HepG2 (cell line): ENCODE data around the gene TTLL11.

Experiments used
- CTCF ChIP-seq: sonication (generic); formaldehyde crosslinking; IDR thresholded peaks from 2 replicates; pipeline ENCODE4 v1.5.0; 2020; ENCODE audit warnings: mild to moderate bottlenecking, missing genetic modification reagents, moderate library complexity
- ELF4 ChIP-seq: sonication (generic); formaldehyde crosslinking; IDR thresholded peaks from 2 replicates; pipeline ENCODE4 v1.5.0; 2020; ENCODE audit warnings: missing genetic modification reagents, mild to moderate bottlenecking, moderate library complexity, borderline replicate concordance
- GTF3A ChIP-seq: sonication (generic); formaldehyde crosslinking; conservative IDR thresholded peaks from 2 replicates; pipeline ENCODE4 v1.4.0; 2020; ENCODE audit warnings: mild to moderate bottlenecking, missing genetic modification reagents
- NONO ChIP-seq, 2 experiments: fragments of 450-650 bp in 1 of 2; sonication (generic) in 1 of 2; formaldehyde crosslinking in 1 of 2; IDR thresholded peaks in 1 of 2; conservative IDR thresholded peaks in 1 of 2; 2 replicates each; pipeline versions ENCODE4 v1.6.1 to v1.8.0; 2017 to 2022; ENCODE audit warnings: mild to moderate bottlenecking in 1 of 2, missing genetic modification reagents in 1 of 2, moderate library complexity in 1 of 2
- NPAS2 ChIP-seq: sonication (generic); formaldehyde crosslinking; IDR thresholded peaks from 2 replicates; pipeline ENCODE4 v1.8.0; 2022; ENCODE audit warnings: mild to moderate bottlenecking, missing genetic modification reagents, borderline replicate concordance
- PRDM15 ChIP-seq: sonication (generic); formaldehyde crosslinking; IDR thresholded peaks from 2 replicates; pipeline ENCODE4 v1.4.0; 2020; ENCODE audit warnings: missing genetic modification reagents
- TEAD2 ChIP-seq: sonication (generic); formaldehyde crosslinking; IDR thresholded peaks from 2 replicates; pipeline ENCODE4 v1.9.0; 2021; ENCODE audit warnings: missing genetic modification reagents
- ZBTB49 ChIP-seq: sonication (generic); formaldehyde crosslinking; IDR thresholded peaks from 2 replicates; pipeline ENCODE4 v1.4.0; 2020; ENCODE audit warnings: missing genetic modification reagents, borderline replicate concordance
- ZNF101 ChIP-seq: sonication (generic); formaldehyde crosslinking; IDR thresholded peaks from 2 replicates; pipeline ENCODE4 v1.4.0; 2020; ENCODE audit warnings: mild to moderate bottlenecking, low read depth, missing genetic modification reagents, borderline replicate concordance
- ZNF143 ChIP-seq: sonication (generic); formaldehyde crosslinking; IDR thresholded peaks from 2 replicates; pipeline ENCODE4 v1.4.0; 2020; ENCODE audit warnings: missing genetic modification reagents
- ZNF335 ChIP-seq: sonication (generic); formaldehyde crosslinking; IDR thresholded peaks from 2 replicates; pipeline ENCODE4 v1.4.0; 2020; ENCODE audit warnings: missing genetic modification reagents
- ZNF512 ChIP-seq: sonication (generic); formaldehyde crosslinking; IDR thresholded peaks from 2 replicates; pipeline ENCODE4 v1.4.0; 2020; ENCODE audit warnings: mild to moderate bottlenecking, missing genetic modification reagents

- TF ChIP-seq PRDM15 (CRISPR knock-in tag), result no peak
- no peak for TF ChIP-seq CTCF (CRISPR knock-in tag)
- TF ChIP-seq ELF4, result no peak
- TF ChIP-seq ZBTB49 (CRISPR knock-in tag), result no peak
- no peak for TF ChIP-seq ZNF101 (CRISPR knock-in tag)
- no peak for TF ChIP-seq ZNF335 (CRISPR knock-in tag)
- no peak for TF ChIP-seq GTF3A
- TF ChIP-seq TEAD2 (CRISPR knock-in tag), result no peak
- no peak for TF ChIP-seq NPAS2 (CRISPR knock-in tag)
- TF ChIP-seq ZNF512 (CRISPR knock-in tag), result no peak
- no peak for TF ChIP-seq ZNF143 (CRISPR knock-in tag)
- no peak for TF ChIP-seq NONO (IDR thresholded peaks at IDR 0.05)
- no peak for TF ChIP-seq NONO (CRISPR knock-in tag; conservative IDR thresholded peaks at IDR 0.05)
These were observed 17.2 kb upstream of the TTLL11 start for GRCh38 chr9:122110100-122110833.
